Measurements from ENCODE around the gene OR13C9.
"Not testable (repeated sequence)": the region's sequence is repeated elsewhere in the genome, so short reads cannot be mapped to it uniquely, and the experiment has no call there.

OR13C9 gene, protein sequence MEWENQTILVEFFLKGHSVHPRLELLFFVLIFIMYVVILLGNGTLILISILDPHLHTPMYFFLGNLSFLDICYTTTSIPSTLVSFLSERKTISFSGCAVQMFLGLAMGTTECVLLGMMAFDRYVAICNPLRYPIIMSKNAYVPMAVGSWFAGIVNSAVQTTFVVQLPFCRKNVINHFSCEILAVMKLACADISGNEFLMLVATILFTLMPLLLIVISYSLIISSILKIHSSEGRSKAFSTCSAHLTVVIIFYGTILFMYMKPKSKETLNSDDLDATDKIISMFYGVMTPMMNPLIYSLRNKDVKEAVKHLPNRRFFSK

DNA sequence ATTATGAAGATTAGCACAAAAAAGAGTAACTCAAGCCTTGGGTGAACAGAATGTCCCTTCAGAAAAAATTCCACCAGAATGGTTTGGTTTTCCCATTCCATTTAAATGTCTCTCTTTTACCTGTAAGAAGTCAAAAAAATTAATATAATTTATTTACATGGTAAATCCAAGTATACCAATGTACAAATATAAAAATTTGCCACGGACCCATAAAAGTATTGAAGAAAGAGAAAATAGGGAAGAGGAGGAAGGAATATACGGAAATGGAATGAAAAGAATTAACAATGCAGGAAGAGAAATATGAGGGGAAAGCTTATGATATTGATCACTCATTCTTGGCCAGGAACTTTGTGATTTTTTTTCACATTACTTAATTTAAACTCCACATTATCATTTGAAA, at the start of gene OR13C9:
Gene OR13C9, minus strand, starts transcription at position 101 of the 400 bp plus-strand sequence. Its CDS starts 0 bp downstream, at position 101.
- no peak for DNase-seq

DNA sequence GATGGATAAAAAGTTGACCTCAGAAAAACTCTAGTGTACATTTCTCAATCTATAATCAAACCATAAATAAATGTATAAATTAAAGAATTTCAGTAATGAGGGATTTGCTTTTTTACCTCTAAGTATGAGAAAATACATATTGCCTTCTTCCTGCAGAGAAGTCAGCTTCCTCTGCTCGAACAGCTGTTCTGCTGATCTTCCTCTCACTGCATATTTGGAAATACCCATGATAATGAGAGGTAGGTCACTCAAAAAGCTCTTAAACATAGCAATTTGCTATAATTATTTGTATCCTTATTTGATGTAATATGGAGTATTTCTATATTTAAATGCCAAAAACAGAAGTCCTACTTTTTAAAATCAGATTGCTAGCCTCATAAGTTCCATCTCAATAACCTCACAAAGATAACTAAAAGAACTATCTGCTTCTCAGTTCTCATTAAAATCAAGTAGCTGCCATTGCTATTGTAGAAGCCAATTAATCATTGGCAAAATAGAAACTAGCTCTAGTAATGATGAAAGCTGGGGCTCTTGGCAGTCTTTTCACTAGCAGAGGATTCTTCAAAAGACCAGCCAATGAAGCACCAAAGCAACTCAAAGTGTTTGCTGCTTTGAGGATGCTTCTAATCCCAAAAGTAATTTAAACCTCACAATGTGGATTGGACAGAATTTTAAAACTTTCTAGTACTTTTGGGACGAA, 40.6 kb upstream of the OR13C9 start:
- no peak for DNase-seq

DNA sequence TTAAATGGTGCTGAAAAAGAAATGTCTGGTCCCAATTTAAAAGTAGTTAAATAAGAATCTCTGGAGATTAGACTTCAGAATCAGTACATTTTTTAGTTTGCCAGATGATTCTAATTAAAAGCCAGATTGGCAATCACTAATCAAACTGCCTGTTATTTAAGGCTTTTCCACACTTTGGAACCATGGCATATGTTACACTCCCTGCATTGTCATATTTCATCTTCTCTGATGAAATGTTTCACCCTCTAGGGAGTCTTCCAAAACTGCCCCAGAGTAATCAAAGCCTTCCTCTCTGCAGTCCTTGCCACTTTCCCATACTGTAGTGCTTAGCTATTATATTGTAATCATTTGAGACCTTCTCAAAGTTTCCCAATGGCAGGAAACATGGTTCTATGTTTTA, 17.5 kb upstream of the OR13C9 start:
- DNase-seq, result no peak

- no peak for DNase-seq
These were observed 16.0 kb upstream of the OR13C9 start for GRCh38 chr9:104633976-104634520.

DNA sequence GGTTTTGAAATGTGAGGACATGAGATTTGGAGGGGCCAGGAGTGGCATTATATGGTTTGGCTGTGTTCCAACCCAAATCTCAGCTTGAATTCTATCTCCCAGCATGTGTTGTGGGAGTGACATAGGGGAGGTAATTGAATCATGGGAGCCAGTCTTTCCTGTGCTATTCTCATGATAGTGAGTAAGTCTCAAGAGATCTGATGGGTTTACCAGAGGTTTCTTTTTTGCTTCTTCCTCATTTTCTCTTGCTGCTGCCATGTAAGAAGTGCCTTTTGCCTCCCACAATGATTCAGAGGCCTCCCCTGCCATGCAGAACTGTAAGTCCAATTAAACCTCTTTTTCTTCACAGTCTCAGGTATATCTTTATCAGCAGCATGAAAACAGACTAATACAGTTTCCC, 8.0 kb upstream of the OR13C9 start:
- not testable (repeated sequence) for DNase-seq

DNA sequence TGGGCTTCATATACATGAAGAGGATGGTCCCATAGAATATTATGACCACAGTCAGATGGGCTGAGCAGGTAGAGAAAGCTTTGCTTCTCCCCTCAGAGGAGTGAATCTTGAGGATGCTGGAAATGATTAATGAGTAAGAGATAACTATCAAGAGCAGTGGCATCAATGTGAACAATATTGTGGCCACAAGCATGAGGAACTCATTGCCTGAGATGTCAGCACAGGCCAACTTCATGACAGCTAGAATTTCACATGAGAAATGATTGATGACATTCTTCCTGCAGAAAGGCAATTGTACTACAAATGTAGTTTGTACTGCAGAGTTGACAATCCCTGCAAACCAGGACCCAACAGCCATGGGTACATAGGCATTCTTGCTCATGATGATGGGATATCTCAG, 586 bp downstream of the OR13C9 start:
- no peak for DNase-seq

GRCh38 chr9:104611213-104611612, 6.8 kb downstream of the OR13C9 start:
- DNase-seq, result no peak

DNA sequence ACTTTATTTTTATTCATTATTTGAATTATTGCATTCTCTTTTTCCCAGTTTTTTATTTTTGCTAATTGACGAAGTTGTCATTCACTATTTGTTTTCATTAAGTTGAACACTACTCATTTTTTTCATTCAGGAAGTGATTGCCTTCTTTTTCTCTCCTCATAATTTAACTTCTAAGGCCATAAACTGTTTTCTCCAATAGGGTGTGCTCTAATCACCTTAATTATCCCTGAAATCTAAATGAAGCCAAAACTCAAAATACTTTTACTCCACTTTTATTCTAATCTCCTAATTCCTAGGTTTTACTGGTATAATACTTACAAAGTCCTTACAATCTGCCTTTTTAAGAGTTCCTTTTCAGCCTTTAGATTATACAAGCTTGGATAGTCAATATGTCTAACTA, 9.7 kb downstream of the OR13C9 start:
- DNase-seq, result peak; percentile 1

- peak; percentile 22 for DNase-seq
These were observed 11.9 kb downstream of the OR13C9 start for GRCh38 chr9:104606152-104606551.

- DNase-seq, result not testable (repeated sequence)
These were observed 12.5 kb downstream of the OR13C9 start, which contains the start of gene OR13C2 for GRCh38 chr9:104605527-104605926. Gene OR13C2, minus strand, starts transcription at chr9:104605627. Its CDS starts 0 bp downstream, at chr9:104605627.

- no peak for DNase-seq
These were observed 13.2 kb downstream of the OR13C9 start for GRCh38 chr9:104604801-104605200.

DNA sequence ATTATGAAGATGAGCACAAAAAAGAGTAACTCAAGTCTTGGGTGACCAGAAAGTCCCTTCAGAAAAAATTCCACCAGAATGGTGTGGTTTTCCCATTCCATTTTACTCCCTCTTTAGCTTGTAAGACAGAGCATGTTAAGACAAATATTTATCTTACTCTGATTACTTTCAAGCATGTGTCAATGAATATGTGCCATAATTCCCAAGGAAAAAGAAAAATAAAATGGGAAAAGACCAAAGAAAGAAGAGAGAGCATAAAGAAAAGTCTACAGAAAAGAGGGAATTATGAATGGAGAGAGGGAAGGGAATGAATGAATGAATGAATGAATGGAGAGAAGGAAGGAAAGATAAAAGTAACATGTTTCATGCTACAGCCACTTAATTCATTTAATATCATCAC, 18.7 kb downstream of the OR13C9 start, which contains the start of gene OR13C5:
Gene OR13C5, minus strand, starts transcription at position 101 of the 400 bp plus-strand sequence. Its CDS starts 0 bp downstream, at position 101.
- DNase-seq, result not testable (repeated sequence)

DNA sequence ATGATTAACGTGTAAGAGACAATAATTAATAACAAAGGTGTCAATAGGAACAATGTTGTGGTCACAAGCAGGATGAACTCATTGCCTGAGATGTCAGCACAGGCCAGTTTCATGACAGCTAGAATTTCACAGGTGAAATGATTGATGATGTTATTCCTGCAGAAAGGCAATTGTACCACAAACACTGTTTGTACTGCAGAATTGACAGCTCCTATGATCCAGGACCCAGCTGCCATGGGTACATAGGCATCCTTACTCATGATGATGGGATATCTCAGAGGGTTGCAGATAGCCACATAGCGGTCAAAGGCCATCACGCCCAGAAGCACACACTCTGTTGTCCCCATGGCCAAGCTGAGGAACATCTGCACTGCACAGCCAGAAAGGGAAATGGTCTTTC, 19.3 kb downstream of the OR13C9 start:
- not testable (repeated sequence) for DNase-seq

GRCh38 chr9:104589626-104590025, 28.4 kb downstream of the OR13C9 start:
- DNase-seq, result no peak

DNA sequence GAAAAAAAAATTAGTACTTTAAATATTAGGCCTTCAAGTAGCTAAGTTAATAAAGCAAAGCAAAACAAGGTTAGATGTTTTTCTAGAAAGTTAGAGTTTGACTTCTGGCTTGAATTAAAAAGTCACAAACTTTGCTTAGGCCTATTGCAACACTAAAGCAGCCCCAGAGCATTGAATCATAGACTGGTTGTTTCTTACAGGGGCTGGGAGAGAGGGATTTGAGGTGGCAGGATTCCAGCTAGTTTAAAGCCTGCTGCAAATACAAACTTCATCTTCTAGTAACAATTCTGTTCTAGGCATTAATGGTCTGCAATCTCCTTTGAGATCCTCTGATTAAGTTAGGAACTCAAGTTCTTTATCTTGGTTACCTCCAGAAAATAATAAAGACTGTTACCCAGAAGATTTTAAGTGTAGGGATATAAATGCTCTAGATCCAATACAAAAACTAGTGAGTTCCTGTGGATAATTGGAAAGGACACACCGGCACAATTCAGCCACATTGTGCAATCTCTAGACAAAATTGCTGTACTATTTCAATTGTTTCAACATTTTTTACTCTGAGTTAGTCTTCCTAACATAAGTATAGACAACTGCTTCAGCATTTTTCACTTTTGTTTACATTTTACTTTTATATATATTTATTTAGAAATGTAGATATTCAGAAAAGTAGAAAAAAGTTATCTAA, 31.4 kb downstream of the OR13C9 start:
- no peak for DNase-seq

DNA sequence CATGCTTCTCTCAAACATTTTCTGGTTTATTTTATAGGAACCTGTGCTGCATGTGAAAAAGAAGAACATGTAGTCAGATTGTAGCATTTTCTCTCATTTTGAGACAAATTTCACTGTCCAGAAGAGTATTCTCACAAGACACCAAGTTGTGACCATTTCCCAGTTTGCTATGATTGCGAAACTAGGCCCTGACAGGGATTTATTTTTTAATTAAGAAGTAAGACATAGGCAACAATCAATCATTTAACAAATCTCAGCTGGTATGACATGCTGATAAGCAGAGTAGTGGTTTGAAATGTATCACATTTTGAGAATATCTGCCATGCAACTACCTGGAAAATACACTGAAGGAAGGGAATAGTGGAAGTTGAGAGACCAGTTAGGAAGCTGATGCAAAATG, 37.4 kb downstream of the OR13C9 start:
- DNase-seq, result no peak

DNA sequence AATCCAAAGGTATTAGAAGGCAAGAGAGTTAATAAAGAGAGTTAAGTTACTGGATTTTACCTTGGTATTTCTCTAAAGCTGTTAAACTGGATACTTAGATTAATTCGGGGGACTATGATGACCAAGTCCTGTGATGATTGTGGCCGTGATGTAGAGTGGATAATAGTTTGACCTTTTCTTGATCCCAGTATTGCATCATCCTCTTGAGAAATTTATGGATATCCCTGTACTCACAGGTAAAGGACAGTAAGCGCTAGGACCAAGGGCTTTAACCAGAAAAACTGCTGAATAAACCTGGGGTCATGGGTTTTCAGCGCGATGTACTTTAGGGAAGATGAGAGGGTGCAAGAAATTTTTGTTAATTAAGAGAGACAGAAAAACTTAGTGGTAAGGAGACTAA, 40.7 kb downstream of the OR13C9 start:
- DNase-seq, result no peak

- DNase-seq, result no peak
These were observed 42.5 kb downstream of the OR13C9 start for GRCh38 chr9:104575456-104575855.

DNA sequence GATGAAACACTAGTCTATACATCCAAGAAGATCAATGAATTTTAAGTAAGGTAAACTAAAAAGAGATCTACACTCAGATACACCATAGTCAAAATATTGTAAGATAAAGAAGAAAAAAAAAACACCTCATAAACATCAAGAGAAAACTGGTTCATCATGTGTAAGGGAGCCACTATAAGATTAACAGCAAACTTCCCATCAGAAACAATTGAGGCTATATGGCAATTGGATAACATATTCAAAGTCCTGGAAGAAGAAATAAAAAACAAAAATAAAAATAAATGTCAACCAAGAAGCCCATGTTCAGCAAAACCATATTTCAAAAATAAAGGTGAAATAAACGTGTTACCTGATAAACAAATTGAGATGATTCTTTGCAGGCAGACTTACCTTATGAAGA, 45.4 kb downstream of the OR13C9 start:
- no peak for DNase-seq

GRCh38 chr9:104568868-104569267, 49.1 kb downstream of the OR13C9 start, which contains the start of gene OR13C8:
Gene OR13C8, plus strand, starts transcription at chr9:104569168. Its CDS starts 0 bp downstream, at chr9:104569168.
- no peak for DNase-seq

Data from NCI-H446 treated with DMSO at 0.1 percent for 48 hours (cell line).